ENCODE data around the gene RUSC2.
"Not testable (repeated sequence)": the region's sequence is repeated elsewhere in the genome, so short reads cannot be mapped to it uniquely, and the experiment has no call there.

The RUSC2 gene

GRCh38 chr9:35482071-35482470 lies 7.8 kb upstream of the RUSC2 start:
- no peak for TF ChIP-seq ZNF274 (IDR thresholded peaks at IDR 0.05; ENCODE audit: low read depth, low read length)

GRCh38 chr9:35484406-35484805 lies 5.5 kb upstream of the RUSC2 start:
- H3K4me3 ChIP-seq (ENCODE audit: low read length): no peak overlapping the region
- TF ChIP-seq ZNF274 (IDR thresholded peaks at IDR 0.05; ENCODE audit: low read depth, low read length): no peak

More at GRCh38 chr9:35482071-35482470, 7.8 kb upstream of the RUSC2 start:
- H3K4me3 ChIP-seq (ENCODE audit: low read length): no peak overlapping the region

GRCh38 chr9:35487081-35487480 lies 2.8 kb upstream of the RUSC2 start:
- TF ChIP-seq ZNF274 (IDR thresholded peaks at IDR 0.05; ENCODE audit: low read depth, low read length): no peak
- no peak overlapping the region for H3K4me3 ChIP-seq (ENCODE audit: low read length)

GRCh38 chr9:35488021-35488420 lies 1.9 kb upstream of the RUSC2 start:
- H3K4me3 ChIP-seq (ENCODE audit: low read length): no peak overlapping the region
- TF ChIP-seq ZNF274 (IDR thresholded peaks at IDR 0.05; ENCODE audit: low read depth, low read length): no peak

- no peak for TF ChIP-seq ZNF274 (IDR thresholded peaks at IDR 0.05; ENCODE audit: low read depth, low read length)
- no peak overlapping the region for H3K4me3 ChIP-seq (ENCODE audit: low read length)
Measured at GRCh38 chr9:35488566-35489312, 1.2 kb upstream of the RUSC2 start.

GRCh38 chr9:35490155-35490909 lies 421 bp downstream of the RUSC2 start:
- H3K4me3 ChIP-seq (ENCODE audit: low read length): peak overlapping the region; percentile 27; the same call in 1 of the 2 replicates
- TF ChIP-seq ZNF274 (IDR thresholded peaks at IDR 0.05; ENCODE audit: low read depth, low read length): no peak

GRCh38 chr9:35490910-35491465 lies 1.1 kb downstream of the RUSC2 start:
- no peak for TF ChIP-seq ZNF274 (IDR thresholded peaks at IDR 0.05; ENCODE audit: low read depth, low read length)
- no peak overlapping the region for H3K4me3 ChIP-seq (ENCODE audit: low read length)

- not testable (repeated sequence) for H3K4me3 ChIP-seq (ENCODE audit: low read length)
Measured at GRCh38 chr9:35493119-35493518, 3.2 kb downstream of the RUSC2 start.

GRCh38 chr9:35495984-35496383 lies 6.1 kb downstream of the RUSC2 start:
- TF ChIP-seq ZNF274 (IDR thresholded peaks at IDR 0.05; ENCODE audit: low read depth, low read length): no peak
- H3K4me3 ChIP-seq (ENCODE audit: low read length): no peak overlapping the region

- H3K4me3 ChIP-seq (ENCODE audit: low read length): not testable (repeated sequence)
Measured at GRCh38 chr9:35498245-35498644, 8.3 kb downstream of the RUSC2 start.

GRCh38 chr9:35499029-35499700 lies 9.3 kb downstream of the RUSC2 start:
- TF ChIP-seq ZNF274 (IDR thresholded peaks at IDR 0.05; ENCODE audit: low read depth, low read length): no peak
- H3K4me3 ChIP-seq (ENCODE audit: low read length): no peak overlapping the region

- TF ChIP-seq ZNF274 (IDR thresholded peaks at IDR 0.05; ENCODE audit: low read depth, low read length): no peak
- H3K4me3 ChIP-seq (ENCODE audit: low read length): no peak overlapping the region
Measured at GRCh38 chr9:35499701-35500030, 9.8 kb downstream of the RUSC2 start.

- no peak for TF ChIP-seq ZNF274 (IDR thresholded peaks at IDR 0.05; ENCODE audit: low read depth, low read length)
- H3K4me3 ChIP-seq (ENCODE audit: low read length): no peak overlapping the region
Measured at GRCh38 chr9:35500130-35500748, 10.3 kb downstream of the RUSC2 start.

GRCh38 chr9:35501946-35502345 lies 12.0 kb downstream of the RUSC2 start:
- no peak for TF ChIP-seq ZNF274 (IDR thresholded peaks at IDR 0.05; ENCODE audit: low read depth, low read length)
- no peak overlapping the region for H3K4me3 ChIP-seq (ENCODE audit: low read length)
